Left ventricle myocardium inferior (tissue), 1 donor: ENCODE results near the gene TUBA1B. TPM values are rescaled to one million over a fixed set of nuclear protein-coding genes. Genes with fewer than 3 reads are reported as not detected.
"Not testable (repeated sequence)": the region's sequence is repeated elsewhere in the genome, so short reads cannot be mapped to it uniquely, and the experiment has no call there.

Experiments
- DNase-seq: peaks from one replicate; pipeline ENCODE4 v3.0.0-alpha.2; 2020
- H3K27ac ChIP-seq: fragments of 200-600 bp; replicated peaks from 2 replicates; pipeline ENCODE4 v1.8.0; 2021
- H3K27me3 ChIP-seq: fragments of 200-600 bp; 2 replicates; pipeline ENCODE4 v1.8.0; 2021; ENCODE audit warnings: low read depth
- H3K36me3 ChIP-seq: fragments of 200-600 bp; 2 replicates; pipeline ENCODE4 v1.8.0; 2021
- H3K4me1 ChIP-seq: fragments of 200-600 bp; 2 replicates; pipeline ENCODE4 v1.8.0; 2021
- H3K4me3 ChIP-seq: fragments of 200-600 bp; 2 replicates; pipeline ENCODE4 v1.8.0; 2021; ENCODE audit warnings: mild to moderate bottlenecking, moderate library complexity
- H3K9me3 ChIP-seq: fragments of 200-600 bp; replicated peaks from 2 replicates; pipeline ENCODE4 v1.8.0; 2021
- CTCF ChIP-seq: fragments of 200-600 bp; IDR thresholded peaks from 2 replicates; pipeline ENCODE4 v1.8.0; 2021; ENCODE audit warnings: antibody characterized with exemption, mild to moderate bottlenecking, borderline replicate concordance
- intact Hi-C: fragments of 100-400 bp; cut with micrococcal nuclease; formaldehyde crosslinking; loops from one replicate; pipeline ENCODE4 v1.11.0; 2022
- long read RNA-seq: library from polyadenylated mRNA; unstranded; transcript quantifications from one replicate; pipeline ENCODE4 v2.0.0, GENCODE V29; 2021
- total RNA-seq: library from RNA; stranded (reverse); fragmentation: NEBNext Ultra II Directional; extraction: Animal tissue kit (Norgen Biotek cat#: 25700); gene quantifications from one replicate; pipeline ENCODE4 v1.2.1, GENCODE V29; 2021
- donor health status: DM: no; HTN: yes; CAD: no; lungs with severe emphysema.

Gene TUBA1B
- total RNA-seq = 318 TPM
- long read RNA-seq, transcript TUBA1B-201 (3 exons, 3,198 nt) = minor isoform, 14 of 307 reads
- long read RNA-seq, transcript TUBA1B-202 (4 exons, 1,627 nt) = major isoform, 257 of 307 reads
- long read RNA-seq, partial matches to known transcripts = 6 of 307 reads
- long read RNA-seq, other reads (novel, unspliced or antisense) = 29 of 307 reads

- H3K27ac ChIP-seq = peak within 1 kb of the TSS; percentile 100
- H3K4me1 ChIP-seq = peaks cover 48% of the 10 kb centered on the region
- TF ChIP-seq CTCF = no peak
- H3K4me3 ChIP-seq = peak within 1 kb of the TSS; percentile 97
- H3K27me3 ChIP-seq = no peaks in the 10 kb centered on the region
- DNase-seq = peak; percentile 94
- H3K9me3 ChIP-seq = no peaks in the 10 kb centered on the region
- peaks cover 30% of the 10 kb centered on the region for H3K36me3 ChIP-seq
- intact Hi-C loops = no loop called here
These were observed at the start of gene TUBA1B for GRCh38 chr12:49131051-49131893. Gene TUBA1B (minus strand): TSS chr12:49131395. CDS start chr12:49131300, 95 bp downstream.

GRCh38 chr12:49174218-49174617 is 43.0 kb upstream of the TUBA1B start:
- intact Hi-C loops = no loop called here
- no peak for DNase-seq
- H3K9me3 ChIP-seq = peaks cover 7% of the 10 kb centered on the region
- H3K36me3 ChIP-seq = no peaks in the 10 kb centered on the region
- no peaks in the 10 kb centered on the region for H3K27me3 ChIP-seq
- TF ChIP-seq CTCF = no peak
- H3K4me3 ChIP-seq = no peak overlapping the region
- H3K27ac ChIP-seq = no peak overlapping the region
- H3K4me1 ChIP-seq = no peaks in the 10 kb centered on the region

DNA sequence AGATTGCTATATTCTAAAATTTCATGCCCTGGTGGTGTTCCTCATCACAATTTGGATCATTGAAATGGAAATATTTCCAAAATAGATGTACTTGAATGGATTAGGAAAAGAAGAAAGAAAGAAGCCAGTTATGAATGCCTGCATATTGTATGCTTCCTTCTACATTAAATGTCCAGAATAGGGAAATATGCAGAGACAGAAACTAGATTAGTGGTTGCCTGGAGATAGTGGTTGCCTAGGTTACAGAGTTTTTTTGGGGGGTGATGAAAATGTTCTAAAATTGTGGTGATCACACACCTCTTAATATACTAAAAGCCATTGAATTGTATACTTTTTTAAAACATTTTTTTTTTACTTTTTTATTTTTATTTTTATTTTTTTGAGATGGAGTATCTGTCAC is 39.7 kb upstream of the TUBA1B start:
- H3K4me1 ChIP-seq = no peaks in the 10 kb centered on the region
- no peak for DNase-seq
- intact Hi-C loops = no loop called here
- H3K27ac ChIP-seq = no peak overlapping the region
- no peak overlapping the region for H3K4me3 ChIP-seq
- H3K27me3 ChIP-seq = no peaks in the 10 kb centered on the region
- no peaks in the 10 kb centered on the region for H3K9me3 ChIP-seq
- no peak for TF ChIP-seq CTCF
- H3K36me3 ChIP-seq = no peaks in the 10 kb centered on the region

DNA sequence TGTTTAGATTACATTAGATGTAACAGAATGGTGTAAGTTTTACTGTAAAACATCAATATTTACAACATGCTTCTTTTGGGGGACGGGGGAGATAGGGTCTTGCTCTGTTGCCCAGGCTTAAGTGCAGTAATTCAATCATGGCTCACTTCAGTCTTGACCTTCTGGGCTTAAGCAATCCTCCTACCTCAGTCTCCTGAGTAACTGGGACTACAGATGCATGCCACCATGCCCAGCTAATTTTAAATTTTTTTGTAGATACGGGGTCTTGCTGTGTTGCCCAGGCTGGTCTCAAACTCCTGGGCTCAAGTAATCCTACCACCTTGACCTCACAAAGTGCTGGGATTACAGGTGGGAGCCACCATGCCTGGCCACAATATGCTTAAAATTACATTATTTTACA is 33.9 kb upstream of the TUBA1B start:
- Histone ChIP-seq H3K4me3 (no peak overlapping the region), H3K4me1 (no peaks in the 10 kb centered on the region), H3K27ac (no peak overlapping the region), H3K36me3 (no peaks in the 10 kb centered on the region), H3K27me3 (no peaks in the 10 kb centered on the region), H3K9me3 (no peaks in the 10 kb centered on the region)
- intact Hi-C loops = no loop called here
- TF ChIP-seq CTCF = no peak
- no peak for DNase-seq

GRCh38 chr12:49161901-49162300 is 30.7 kb upstream of the TUBA1B start:
- H3K4me3 ChIP-seq, H3K4me1 ChIP-seq, H3K36me3 ChIP-seq, H3K27me3 ChIP-seq, DNase-seq, H3K9me3 ChIP-seq, intact Hi-C loops, H3K27ac ChIP-seq: not testable (repeated sequence)
